Hepatocyte (in vitro differentiated cells): Measurements from ENCODE around the gene PRKCSH. TPM values are rescaled to one million over a fixed set of nuclear protein-coding genes. Genes with fewer than 3 reads are reported as not detected.

ENCODE experiments used
- DNase-seq: peaks from one replicate; pipeline ENCODE4 v3.0.0-alpha.2; 2016; ENCODE audit warnings: low spot score
- H2AFZ ChIP-seq: fragments of 200-600 bp; sonication (generic); 2 replicates; pipeline ENCODE4 v1.6.0; 2016; ENCODE audit warnings: antibody characterized with exemption, mild to moderate bottlenecking
- H3K27ac ChIP-seq: fragments of 200-600 bp; sonication (generic); 2 replicates; pipeline ENCODE4 v1.5.1; 2016; ENCODE audit warnings: mild to moderate bottlenecking
- H3K27me3 ChIP-seq: fragments of 200-600 bp; sonication (generic); 2 replicates; pipeline ENCODE4 v1.6.1; 2016
- H3K36me3 ChIP-seq: fragments of 200-600 bp; sonication (generic); replicated peaks from 2 replicates; pipeline ENCODE4 v1.5.1; 2016; ENCODE audit warnings: low read depth; ENCODE audit not compliant: insufficient read depth
- H3K4me1 ChIP-seq: fragments of 200-600 bp; sonication (generic); 2 replicates; pipeline ENCODE4 v1.5.1; 2016; ENCODE audit warnings: mild to moderate bottlenecking, moderate library complexity; ENCODE audit not compliant: insufficient read depth
- H3K4me2 ChIP-seq: fragments of 200-600 bp; sonication (generic); 2 replicates; pipeline ENCODE4 v1.6.0; 2016
- H3K4me3 ChIP-seq: fragments of 200-600 bp; sonication (generic); 2 replicates; pipeline ENCODE4 v1.5.1; 2016; ENCODE audit warnings: mild to moderate bottlenecking
- H3K79me2 ChIP-seq: fragments of 200-600 bp; sonication (generic); 2 replicates; pipeline ENCODE4 v1.6.0; 2017; ENCODE audit warnings: mild to moderate bottlenecking
- H3K9me2 ChIP-seq: fragments of 200-600 bp; sonication (generic); replicated peaks from 2 replicates; pipeline ENCODE4 v1.6.0; 2017; ENCODE audit warnings: mild to moderate bottlenecking; ENCODE audit not compliant: insufficient read depth
- H3K9me3 ChIP-seq: fragments of 200-600 bp; sonication (generic); 2 replicates; pipeline ENCODE4 v1.5.1; 2016; ENCODE audit warnings: low read depth, mild to moderate bottlenecking
- H4K20me1 ChIP-seq: fragments of 200-600 bp; sonication (generic); 2 replicates; pipeline ENCODE4 v1.6.0; 2016; ENCODE audit warnings: mild to moderate bottlenecking; ENCODE audit not compliant: insufficient read depth, poor library complexity, severe bottlenecking
- CTCF ChIP-seq: fragments of 200-600 bp; sonication (generic); IDR thresholded peaks from 2 replicates; pipeline ENCODE4 v1.5.1; 2016; ENCODE audit warnings: antibody characterized with exemption, mild to moderate bottlenecking; ENCODE audit not compliant: poor library complexity
- EZH2 ChIP-seq: fragments of 200-600 bp; sonication (generic); IDR thresholded peaks from 2 replicates; pipeline ENCODE4 v1.6.1; 2016; ENCODE audit warnings: antibody characterized with exemption, mild to moderate bottlenecking, borderline replicate concordance
- EZH2phosphoT487 ChIP-seq: fragments of 200-600 bp; sonication (generic); IDR thresholded peaks from one replicate; pipeline ENCODE4 v1.6.1; 2018; ENCODE audit warnings: antibody characterized with exemption, mild to moderate bottlenecking, low read depth, moderate library complexity; ENCODE audit not compliant: unreplicated experiment, severe bottlenecking
- WGBS: methylation state at CpG from one replicate; pipeline ENCODE4 v1.1.6; 2016; ENCODE audit warnings: low lambda C conversion rate; ENCODE audit errors: missing lambda C conversion rate; 5-methylcytosine and 5-hydroxymethylcytosine counted together
- polyA plus RNA-seq: library from polyadenylated mRNA; unstranded; fragments of >200 nt; fragmentation: Nextera tagmentation; extraction: Ambion mirVana; gene quantifications from 2 replicates; pipeline ENCODE4 v1.2.1, GENCODE V29; 2016
- total RNA-seq: library from RNA; depleted of rRNA; stranded (reverse); fragments of >200 nt; gene quantifications from 2 replicates; pipeline ENCODE4 v1.2.3, GENCODE V29; 2014

The PRKCSH gene
- total and polyA plus RNA-seq, 2 experiments from 2014 or later = 85.1 to 251 TPM

- H3K4me3 ChIP-seq = no peak overlapping the region
- H4K20me1 ChIP-seq = no peaks in the 10 kb centered on the region
- H3K4me2 ChIP-seq = no peak overlapping the region
- no peaks in the 10 kb centered on the region for H3K9me3 ChIP-seq
- DNase-seq = no peak
- H3K79me2 ChIP-seq = no peaks in the 10 kb centered on the region
- H3K27ac ChIP-seq = no peak overlapping the region
- H3K27me3 ChIP-seq = no peaks in the 10 kb centered on the region
- TF ChIP-seq CTCF (no peak), EZH2 (no peak), EZH2phosphoT487 (no peak)
- 95% methylated on average over 1 of the region's 1 CpG for WGBS
- H3K9me2 ChIP-seq = no peaks in the 10 kb centered on the region
- H3K36me3 ChIP-seq = no peaks in the 10 kb centered on the region
- H2AFZ ChIP-seq = no peak overlapping the region
- no peaks in the 10 kb centered on the region for H3K4me1 ChIP-seq
These were observed 34.6 kb upstream of the PRKCSH start for GRCh38 chr19:11400798-11401197.

GRCh38 chr19:11401808-11402543, 33.5 kb upstream of the PRKCSH start:
- TF ChIP-seq CTCF (no peak), EZH2 (no peak), EZH2phosphoT487 (no peak)
- WGBS = 88% methylated on average over 4 of the region's 9 CpGs
- Histone ChIP-seq H3K4me1 (no peaks in the 10 kb centered on the region), H3K27me3 (no peaks in the 10 kb centered on the region), H3K4me2 (no peak overlapping the region), H2AFZ (no peak overlapping the region), H3K4me3 (no peak overlapping the region), H3K9me3 (no peaks in the 10 kb centered on the region), H3K36me3 (no peaks in the 10 kb centered on the region), H3K27ac (no peak overlapping the region), H3K79me2 (no peaks in the 10 kb centered on the region), H3K9me2 (no peaks in the 10 kb centered on the region), H4K20me1 (no peaks in the 10 kb centered on the region)
- no peak for DNase-seq

GRCh38 chr19:11404588-11405222, 30.7 kb upstream of the PRKCSH start:
- DNase-seq = peak; percentile 39
- WGBS = 78% methylated on average over 9 of the region's 9 CpGs

More at GRCh38 chr19:11404588-11405222, 30.7 kb upstream of the PRKCSH start:
- no peaks in the 10 kb centered on the region for H3K9me3 ChIP-seq
- no peaks in the 10 kb centered on the region for H3K36me3 ChIP-seq
- no peaks in the 10 kb centered on the region for H3K9me2 ChIP-seq
- no peaks in the 10 kb centered on the region for H3K27me3 ChIP-seq
- no peak for TF ChIP-seq EZH2
- no peak for TF ChIP-seq EZH2phosphoT487
- no peak for TF ChIP-seq CTCF
- no peak overlapping the region for H3K4me3 ChIP-seq
- no peak overlapping the region for H3K4me2 ChIP-seq
- H3K4me1 ChIP-seq = no peaks in the 10 kb centered on the region
- no peaks in the 10 kb centered on the region for H4K20me1 ChIP-seq
- no peaks in the 10 kb centered on the region for H3K79me2 ChIP-seq
- peak overlapping the region; percentile 45 for H3K27ac ChIP-seq
- no peak overlapping the region for H2AFZ ChIP-seq
